ENCODE measurements around the gene KLK3. TPM values are rescaled to one million over a fixed set of nuclear protein-coding genes. Genes with fewer than 3 reads are reported as not detected.

Gene KLK3
- total and polyA plus RNA-seq, 2 experiments from 2014 or later: not detected

DNA sequence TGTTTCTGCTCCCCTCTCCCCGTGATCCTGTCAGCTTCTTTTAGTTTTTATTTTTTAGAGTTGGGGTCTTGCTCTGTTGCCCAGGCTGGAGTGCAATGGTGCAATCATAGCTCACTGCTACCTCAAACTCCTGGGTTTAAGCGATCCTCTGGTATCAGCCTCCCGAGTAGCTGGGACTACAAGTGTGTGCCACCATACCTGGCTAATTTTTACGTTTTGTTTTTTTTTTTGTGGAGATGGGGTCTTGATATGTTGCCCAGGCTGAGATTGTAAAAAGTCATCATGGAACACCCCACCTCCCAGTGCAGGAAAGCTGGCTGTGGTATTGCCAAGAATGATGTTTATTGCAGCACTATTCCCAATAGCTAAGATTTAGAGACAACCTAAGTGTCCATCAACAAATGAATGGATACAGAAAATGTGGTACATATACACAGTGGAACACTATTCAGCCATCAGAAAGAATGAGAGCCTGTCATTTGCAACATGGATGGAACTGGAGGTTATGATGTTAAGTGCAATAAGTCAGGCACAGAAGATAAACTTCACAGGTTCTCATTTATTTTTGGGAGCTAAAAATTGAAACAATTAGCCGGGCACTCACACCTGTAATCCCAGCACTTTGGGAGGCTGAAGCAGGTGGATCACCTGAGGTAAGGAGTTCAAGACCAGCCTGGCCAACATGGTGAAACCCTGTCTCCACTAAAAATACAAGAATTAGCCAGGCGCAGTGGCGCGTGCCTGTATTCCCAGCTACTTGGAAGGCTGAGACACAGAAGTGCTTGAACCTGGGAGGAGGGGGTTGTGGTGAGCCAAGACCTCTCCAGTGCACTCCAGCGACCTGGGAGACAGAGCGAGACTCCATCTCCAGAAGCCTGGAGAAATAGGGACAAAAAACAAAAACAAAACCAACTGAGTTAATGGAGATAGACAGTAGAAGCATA is 14.7 kb upstream of the KLK3 start:
- H3K27me3 ChIP-seq: peaks cover 14% of the 10 kb centered on the region
- no peak overlapping the region for H2AFZ ChIP-seq
- H3K4me2 ChIP-seq: no peak overlapping the region
- H3K27ac ChIP-seq: no peak overlapping the region
- WGBS (ENCODE audit: low lambda C conversion rate, missing lambda C conversion rate): 66% methylated on average over 10 of the region's 10 CpGs
- H3K79me2 ChIP-seq: no peaks in the 10 kb centered on the region
- TF ChIP-seq, protein P1, sequence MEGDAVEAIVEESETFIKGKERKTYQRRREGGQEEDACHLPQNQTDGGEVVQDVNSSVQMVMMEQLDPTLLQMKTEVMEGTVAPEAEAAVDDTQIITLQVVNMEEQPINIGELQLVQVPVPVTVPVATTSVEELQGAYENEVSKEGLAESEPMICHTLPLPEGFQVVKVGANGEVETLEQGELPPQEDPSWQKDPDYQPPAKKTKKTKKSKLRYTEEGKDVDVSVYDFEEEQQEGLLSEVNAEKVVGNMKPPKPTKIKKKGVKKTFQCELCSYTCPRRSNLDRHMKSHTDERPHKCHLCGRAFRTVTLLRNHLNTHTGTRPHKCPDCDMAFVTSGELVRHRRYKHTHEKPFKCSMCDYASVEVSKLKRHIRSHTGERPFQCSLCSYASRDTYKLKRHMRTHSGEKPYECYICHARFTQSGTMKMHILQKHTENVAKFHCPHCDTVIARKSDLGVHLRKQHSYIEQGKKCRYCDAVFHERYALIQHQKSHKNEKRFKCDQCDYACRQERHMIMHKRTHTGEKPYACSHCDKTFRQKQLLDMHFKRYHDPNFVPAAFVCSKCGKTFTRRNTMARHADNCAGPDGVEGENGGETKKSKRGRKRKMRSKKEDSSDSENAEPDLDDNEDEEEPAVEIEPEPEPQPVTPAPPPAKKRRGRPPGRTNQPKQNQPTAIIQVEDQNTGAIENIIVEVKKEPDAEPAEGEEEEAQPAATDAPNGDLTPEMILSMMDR (IDR thresholded peaks at IDR 0.05; ENCODE audit: poor library complexity): no peak
- TF ChIP-seq EZH2phosphoT487 (IDR thresholded peaks at IDR 0.05; ENCODE audit: low read depth, severe bottlenecking, unreplicated experiment) (no peak), EZH2 (IDR thresholded peaks at IDR 0.05; ENCODE audit: borderline replicate concordance) (no peak)
- H3K4me1 ChIP-seq (ENCODE audit: insufficient read depth): peaks cover 6% of the 10 kb centered on the region
- H3K4me3 ChIP-seq: no peak overlapping the region
- H3K9me2 ChIP-seq (replicated peaks; ENCODE audit: insufficient read depth): no peaks in the 10 kb centered on the region
- H3K36me3 ChIP-seq (replicated peaks; ENCODE audit: insufficient read depth, low read depth): no peaks in the 10 kb centered on the region
- H3K9me3 ChIP-seq (ENCODE audit: low read depth): no peaks in the 10 kb centered on the region
- DNase-seq (ENCODE audit: low spot score): no peak
- H4K20me1 ChIP-seq (ENCODE audit: insufficient read depth, poor library complexity, severe bottlenecking): no peaks in the 10 kb centered on the region

DNA sequence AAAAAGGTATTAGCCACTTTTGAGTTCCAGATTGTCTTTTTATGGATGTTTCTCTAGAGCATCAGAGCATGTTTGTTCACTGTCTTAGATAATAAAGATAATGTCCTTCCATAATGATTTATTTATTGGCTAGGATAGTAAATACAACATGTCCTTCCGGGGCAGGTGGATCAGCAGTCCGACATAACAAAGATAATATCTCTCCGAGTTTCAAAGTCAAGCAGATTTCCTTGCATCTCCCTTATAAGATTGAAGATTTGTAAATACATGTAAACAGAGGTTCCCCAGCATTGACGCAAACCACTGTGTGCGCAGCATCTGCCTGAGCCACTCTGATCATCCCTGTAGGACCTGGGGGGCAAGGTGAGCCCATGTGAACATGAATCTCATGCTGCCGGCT is 12.6 kb upstream of the KLK3 start:
- Histone ChIP-seq H2AFZ (no peak overlapping the region), H4K20me1 (ENCODE audit: insufficient read depth, poor library complexity, severe bottlenecking) (no peaks in the 10 kb centered on the region), H3K9me3 (ENCODE audit: low read depth) (no peaks in the 10 kb centered on the region), H3K27ac (no peak overlapping the region), H3K79me2 (no peaks in the 10 kb centered on the region), H3K4me3 (no peak overlapping the region), H3K36me3 (replicated peaks; ENCODE audit: insufficient read depth, low read depth) (no peaks in the 10 kb centered on the region), H3K4me2 (no peak overlapping the region), H3K27me3 (peaks cover 18% of the 10 kb centered on the region), H3K9me2 (replicated peaks; ENCODE audit: insufficient read depth) (no peaks in the 10 kb centered on the region), H3K4me1 (ENCODE audit: insufficient read depth) (no peaks in the 10 kb centered on the region)
- 58% methylated on average over 6 of the region's 6 CpGs for WGBS (ENCODE audit: low lambda C conversion rate, missing lambda C conversion rate)
- no peak for DNase-seq (ENCODE audit: low spot score)
- TF ChIP-seq, protein P1 (IDR thresholded peaks at IDR 0.05; ENCODE audit: poor library complexity): no peak
- TF ChIP-seq EZH2phosphoT487 (IDR thresholded peaks at IDR 0.05; ENCODE audit: low read depth, severe bottlenecking, unreplicated experiment): no peak
- no peak for TF ChIP-seq EZH2 (IDR thresholded peaks at IDR 0.05; ENCODE audit: borderline replicate concordance)

DNA sequence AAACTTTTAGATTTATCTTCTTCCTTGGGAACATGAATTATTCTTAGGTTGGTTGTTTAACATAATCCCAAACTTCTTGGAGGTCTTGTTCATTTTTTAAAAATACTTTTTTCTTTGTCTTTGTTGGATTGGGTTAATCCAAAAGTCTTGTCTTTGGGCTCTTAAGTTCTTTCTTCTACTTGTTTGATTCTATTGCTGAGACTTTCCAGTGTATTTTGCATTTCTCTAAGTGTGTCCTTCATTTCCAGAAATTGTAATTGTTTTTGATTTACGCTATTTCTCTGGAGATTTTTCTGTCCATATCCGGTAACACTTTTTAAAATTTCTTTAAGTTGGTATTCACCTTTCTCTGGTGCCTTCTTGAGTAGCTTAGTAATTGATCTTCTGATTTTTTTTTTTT is 11.5 kb upstream of the KLK3 start:
- Histone ChIP-seq H4K20me1 (ENCODE audit: insufficient read depth, poor library complexity, severe bottlenecking) (no peaks in the 10 kb centered on the region), H3K4me3 (no peak overlapping the region), H2AFZ (no peak overlapping the region), H3K9me2 (replicated peaks; ENCODE audit: insufficient read depth) (no peaks in the 10 kb centered on the region), H3K36me3 (replicated peaks; ENCODE audit: insufficient read depth, low read depth) (no peaks in the 10 kb centered on the region), H3K27me3 (peaks cover 18% of the 10 kb centered on the region), H3K4me1 (ENCODE audit: insufficient read depth) (no peaks in the 10 kb centered on the region), H3K9me3 (ENCODE audit: low read depth) (no peaks in the 10 kb centered on the region), H3K79me2 (no peaks in the 10 kb centered on the region), H3K27ac (no peak overlapping the region), H3K4me2 (no peak overlapping the region)
- 93% methylated on average over 2 of the region's 2 CpGs for WGBS (ENCODE audit: low lambda C conversion rate, missing lambda C conversion rate)
- no peak for TF ChIP-seq EZH2phosphoT487 (IDR thresholded peaks at IDR 0.05; ENCODE audit: low read depth, severe bottlenecking, unreplicated experiment)
- no peak for DNase-seq (ENCODE audit: low spot score)

DNA sequence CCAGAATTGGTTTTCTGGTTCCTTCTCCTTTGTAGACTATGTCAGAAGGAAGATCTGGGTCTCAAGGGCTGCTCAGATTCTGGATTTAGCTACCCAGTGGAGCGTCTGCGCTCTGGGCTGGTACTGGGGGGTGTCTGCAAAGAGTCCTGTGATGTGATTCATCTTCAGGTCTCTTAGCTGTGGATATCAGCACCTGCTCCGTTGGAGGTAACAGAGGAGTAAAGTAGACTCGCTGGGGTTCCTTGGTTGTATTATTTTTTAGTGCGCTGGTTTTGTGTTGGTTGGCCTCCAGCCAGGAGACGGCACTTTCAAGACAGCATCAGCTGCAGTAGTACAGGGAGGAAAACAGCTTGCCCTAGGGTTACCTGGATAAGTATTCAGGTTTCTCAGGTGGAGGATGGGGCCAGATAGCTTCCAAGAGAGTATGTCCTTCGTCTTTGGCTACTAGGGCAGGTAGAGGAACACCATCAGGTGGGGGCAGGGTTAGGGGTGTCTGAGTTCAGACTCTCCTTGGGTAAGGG is 11.0 kb upstream of the KLK3 start:
- Histone ChIP-seq H3K4me3 (no peak overlapping the region), H3K9me3 (ENCODE audit: low read depth) (no peaks in the 10 kb centered on the region), H3K36me3 (replicated peaks; ENCODE audit: insufficient read depth, low read depth) (no peaks in the 10 kb centered on the region), H3K79me2 (no peaks in the 10 kb centered on the region), H3K4me1 (ENCODE audit: insufficient read depth) (no peaks in the 10 kb centered on the region), H3K9me2 (replicated peaks; ENCODE audit: insufficient read depth) (no peaks in the 10 kb centered on the region), H3K27me3 (peaks cover 18% of the 10 kb centered on the region), H3K4me2 (no peak overlapping the region), H4K20me1 (ENCODE audit: insufficient read depth, poor library complexity, severe bottlenecking) (no peaks in the 10 kb centered on the region), H3K27ac (no peak overlapping the region), H2AFZ (no peak overlapping the region)
- DNase-seq (ENCODE audit: low spot score): no peak
- no peak for TF ChIP-seq EZH2phosphoT487 (IDR thresholded peaks at IDR 0.05; ENCODE audit: low read depth, severe bottlenecking, unreplicated experiment)
- TF ChIP-seq, protein P1 (IDR thresholded peaks at IDR 0.05; ENCODE audit: poor library complexity): no peak
- no peak for TF ChIP-seq EZH2 (IDR thresholded peaks at IDR 0.05; ENCODE audit: borderline replicate concordance)
- WGBS (ENCODE audit: low lambda C conversion rate, missing lambda C conversion rate): 66% methylated on average over 7 of the region's 7 CpGs

Measured in hepatocyte (in vitro differentiated cells).